Measurements from ENCODE around the gene HBQ1.
A peak's percentile ranks its signal among the peaks of the same experiment; 100 is the strongest.

Gene HBQ1

GRCh38 chr16:133716-134115 lies 46.5 kb upstream of the HBQ1 start:
- no peaks in the 10 kb centered on the region for H3K36me3 ChIP-seq (ENCODE audit: insufficient read depth, low read length)
- no peaks in the 10 kb centered on the region for H3K9me3 ChIP-seq (ENCODE audit: low read length)
- H3K79me2 ChIP-seq (ENCODE audit: insufficient read depth, low read length) = peaks cover 9% of the 10 kb centered on the region
- no peak overlapping the region for H3K27ac ChIP-seq (ENCODE audit: low read depth, low read length, poor library complexity, severe bottlenecking)
- H3F3A ChIP-seq (ENCODE audit: insufficient read depth, low read length) = no peaks in the 10 kb centered on the region
- peaks cover 13% of the 10 kb centered on the region for H3K4me1 ChIP-seq (ENCODE audit: insufficient read depth, low read length, severe bottlenecking)
- no peaks in the 10 kb centered on the region for H3K9me2 ChIP-seq (ENCODE audit: low read depth, low read length)
- no peak overlapping the region for H3K4me2 ChIP-seq (ENCODE audit: low read length)
- H3K4me3 ChIP-seq (ENCODE audit: low read depth, low read length, poor library complexity, severe bottlenecking) = no peak overlapping the region
- no peaks in the 10 kb centered on the region for H4K20me1 ChIP-seq (ENCODE audit: insufficient read depth, low read length)
- TF ChIP-seq EZH2 (IDR thresholded peaks at IDR 0.05; ENCODE audit: borderline replicate concordance, low read length) = no peak
- H3K27me3 ChIP-seq (ENCODE audit: insufficient read depth, low read length) = no peaks in the 10 kb centered on the region
- H3K9ac ChIP-seq (ENCODE audit: low read length) = no peak overlapping the region
- no peak overlapping the region for H2AFZ ChIP-seq (ENCODE audit: low read length)

GRCh38 chr16:138049-138417 lies 42.2 kb upstream of the HBQ1 start:
- Histone ChIP-seq H3F3A (ENCODE audit: insufficient read depth, low read length) (peaks cover 6% of the 10 kb centered on the region; the same call in 1 of the 2 replicates), H3K36me3 (ENCODE audit: insufficient read depth, low read length) (no peaks in the 10 kb centered on the region), H4K20me1 (ENCODE audit: insufficient read depth, low read length) (no peaks in the 10 kb centered on the region), H3K27ac (ENCODE audit: low read depth, low read length, poor library complexity, severe bottlenecking) (peak overlapping the region; percentile 63), H2AFZ (ENCODE audit: low read length) (no peak overlapping the region), H3K9me3 (ENCODE audit: low read length) (no peaks in the 10 kb centered on the region), H3K9ac (ENCODE audit: low read length) (peak overlapping the region; percentile 90), H3K4me2 (ENCODE audit: low read length) (peak overlapping the region; percentile 66), H3K4me1 (ENCODE audit: insufficient read depth, low read length, severe bottlenecking) (peaks cover 8% of the 10 kb centered on the region), H3K27me3 (ENCODE audit: insufficient read depth, low read length) (no peaks in the 10 kb centered on the region), H3K9me2 (ENCODE audit: low read depth, low read length) (no peaks in the 10 kb centered on the region), H3K4me3 (ENCODE audit: low read depth, low read length, poor library complexity, severe bottlenecking) (peak overlapping the region; percentile 88), H3K79me2 (ENCODE audit: insufficient read depth, low read length) (peaks cover 9% of the 10 kb centered on the region)
- TF ChIP-seq EZH2 (IDR thresholded peaks at IDR 0.05; ENCODE audit: borderline replicate concordance, low read length) (no peak), CTCF (IDR thresholded peaks at IDR 0.05; ENCODE audit: low read length) (no peak)

GRCh38 chr16:140175-140857 lies 39.9 kb upstream of the HBQ1 start:
- no peak overlapping the region for H3K27ac ChIP-seq (ENCODE audit: low read depth, low read length, poor library complexity, severe bottlenecking)
- H3K4me1 ChIP-seq (ENCODE audit: insufficient read depth, low read length, severe bottlenecking) = peaks cover 8% of the 10 kb centered on the region
- H3K9ac ChIP-seq (ENCODE audit: low read length) = no peak overlapping the region
- no peaks in the 10 kb centered on the region for H3K9me3 ChIP-seq (ENCODE audit: low read length)
- H3K9me2 ChIP-seq (ENCODE audit: low read depth, low read length) = no peaks in the 10 kb centered on the region
- H3K4me3 ChIP-seq (ENCODE audit: low read depth, low read length, poor library complexity, severe bottlenecking) = no peak overlapping the region
- no peak for TF ChIP-seq CTCF (IDR thresholded peaks at IDR 0.05; ENCODE audit: low read length)
- TF ChIP-seq EZH2 (IDR thresholded peaks at IDR 0.05; ENCODE audit: borderline replicate concordance, low read length) = no peak
- H2AFZ ChIP-seq (ENCODE audit: low read length) = no peak overlapping the region
- H3K4me2 ChIP-seq (ENCODE audit: low read length) = no peak overlapping the region
- peaks cover 6% of the 10 kb centered on the region; the same call in 1 of the 2 replicates for H3F3A ChIP-seq (ENCODE audit: insufficient read depth, low read length)
- no peaks in the 10 kb centered on the region for H3K27me3 ChIP-seq (ENCODE audit: insufficient read depth, low read length)
- H3K79me2 ChIP-seq (ENCODE audit: insufficient read depth, low read length) = peaks cover 9% of the 10 kb centered on the region
- no peaks in the 10 kb centered on the region for H4K20me1 ChIP-seq (ENCODE audit: insufficient read depth, low read length)
- no peaks in the 10 kb centered on the region for H3K36me3 ChIP-seq (ENCODE audit: insufficient read depth, low read length)

Measured in OCI-LY1 (cell line).